Kidney epithelial cell (primary cell): Measurements from ENCODE around the gene MACROD2. TPM values are rescaled to one million over a fixed set of nuclear protein-coding genes. Genes with fewer than 3 reads are reported as not detected.

Experiments
- DNase-seq: peaks from one replicate; pipeline ENCODE4 v3.0.0-alpha.2; 2010; ENCODE audit warnings: low read depth
- H3K27me3 ChIP-seq: 2 replicates; pipeline ENCODE4 v1.6.0; 2011; ENCODE audit warnings: low read length; ENCODE audit not compliant: control insufficient read depth, insufficient read depth
- H3K36me3 ChIP-seq: 2 replicates; pipeline ENCODE4 v1.5.1; 2011; ENCODE audit warnings: low read length; ENCODE audit not compliant: control insufficient read depth, insufficient read depth
- H3K4me3 ChIP-seq: 2 replicates; pipeline ENCODE4 v1.5.1; 2011; ENCODE audit warnings: low read depth, mild to moderate bottlenecking, control low read depth, low read length
- CTCF ChIP-seq: IDR thresholded peaks from 2 replicates; pipeline ENCODE4 v1.5.1; 2011; ENCODE audit warnings: mild to moderate bottlenecking, moderate library complexity, low read length, control low read depth, inconsistent platforms; ENCODE audit not compliant: insufficient read depth, poor library complexity, severe bottlenecking
- total RNA-seq: library from RNA; depleted of rRNA; stranded (reverse); fragments of >200 nt; gene quantifications from 2 replicates; pipeline ENCODE4 v1.2.3, GENCODE V29; 2015

MACROD2 gene
- total RNA-seq, 1 donor from 2014 or later, result 0.79 TPM

GRCh38 chr20:16097788-16098187 lies 2102.5 kb downstream of the MACROD2 start:
- Histone ChIP-seq H3K27me3 (no peaks in the 10 kb centered on the region), H3K4me3 (no peak overlapping the region), H3K36me3 (no peaks in the 10 kb centered on the region)
- no peak for DNase-seq
- TF ChIP-seq CTCF, result no peak

- peak; percentile 1 for DNase-seq
- Histone ChIP-seq H3K27me3 (no peaks in the 10 kb centered on the region), H3K36me3 (no peaks in the 10 kb centered on the region), H3K4me3 (no peak overlapping the region)
- TF ChIP-seq CTCF, result no peak
Observed at GRCh38 chr20:16098890-16099639, 2103.7 kb downstream of the MACROD2 start.

DNA sequence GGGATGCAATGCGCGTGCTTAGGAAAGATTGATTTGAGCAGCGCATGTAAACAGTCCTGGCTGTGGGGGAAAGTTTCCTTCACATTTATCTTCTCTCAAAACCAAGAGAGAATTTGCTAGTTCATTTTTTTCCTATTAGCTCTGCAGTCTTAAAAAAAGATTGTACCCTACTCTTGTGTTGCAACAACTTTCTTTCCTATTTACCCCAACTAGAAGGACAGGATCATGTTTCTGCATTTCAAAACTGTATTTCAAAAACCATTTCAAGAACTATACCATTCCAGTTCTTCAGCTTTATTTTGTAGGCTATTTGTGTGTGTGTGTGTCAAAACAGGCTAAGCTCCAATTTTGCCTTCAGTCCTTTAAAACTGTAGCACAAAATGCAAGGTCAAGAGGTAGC lies 2104.8 kb downstream of the MACROD2 start:
- no peak for TF ChIP-seq CTCF
- H3K27me3 ChIP-seq, result no peaks in the 10 kb centered on the region
- no peak overlapping the region for H3K4me3 ChIP-seq
- no peak for DNase-seq
- H3K36me3 ChIP-seq, result no peaks in the 10 kb centered on the region

- Histone ChIP-seq H3K36me3 (no peaks in the 10 kb centered on the region), H3K27me3 (no peaks in the 10 kb centered on the region), H3K4me3 (no peak overlapping the region)
- no peak for TF ChIP-seq CTCF
- DNase-seq, result no peak
Observed at GRCh38 chr20:16100767-16101166, 2105.5 kb downstream of the MACROD2 start.

Other genes with a start within 250 kb of the MACROD2 start
- 11.1 and 12.9 TPM in 2 replicates for gene ESF1, start 210.6 kb upstream of the MACROD2 start, total RNA-seq
- gene NDUFAF5, start 210.5 kb upstream of the MACROD2 start, total RNA-seq, result 17.5 and 46.8 TPM in 2 replicates
- not detected in 2 replicates for gene SEL1L2, start 4.9 kb upstream of the MACROD2 start, total RNA-seq